ENCODE measurements around the gene CKAP2. TPM values are rescaled to one million over a fixed set of nuclear protein-coding genes. Genes with fewer than 3 reads are reported as not detected.

The CKAP2 gene
- total and polyA plus RNA-seq, 2 of the 8 experiments (the other 6 are each of a cell fraction or from before 2014, with no cell fraction given): 8.3 to 70.7 TPM

DNA sequence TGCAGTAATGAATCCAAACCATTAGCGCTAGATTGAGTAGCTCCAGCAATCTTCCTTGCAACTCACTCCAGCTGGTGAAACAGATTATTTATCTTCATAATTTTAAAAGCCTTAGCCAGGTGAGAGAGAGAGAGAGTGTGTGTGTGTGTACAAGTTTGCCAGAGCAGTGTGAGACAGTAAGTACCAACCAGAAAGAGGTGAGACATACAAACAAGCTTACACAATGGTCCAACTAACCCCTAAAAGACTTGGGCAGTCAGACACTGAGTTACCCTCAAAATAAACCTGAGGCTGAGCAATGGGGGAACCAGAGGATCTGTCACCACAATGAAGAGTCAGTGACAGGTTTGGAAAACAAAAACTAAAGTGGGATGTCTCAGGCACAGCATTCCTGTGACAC lies 41.2 kb upstream of the CKAP2 start (continued):
- TF ChIP-seq, protein P1, sequence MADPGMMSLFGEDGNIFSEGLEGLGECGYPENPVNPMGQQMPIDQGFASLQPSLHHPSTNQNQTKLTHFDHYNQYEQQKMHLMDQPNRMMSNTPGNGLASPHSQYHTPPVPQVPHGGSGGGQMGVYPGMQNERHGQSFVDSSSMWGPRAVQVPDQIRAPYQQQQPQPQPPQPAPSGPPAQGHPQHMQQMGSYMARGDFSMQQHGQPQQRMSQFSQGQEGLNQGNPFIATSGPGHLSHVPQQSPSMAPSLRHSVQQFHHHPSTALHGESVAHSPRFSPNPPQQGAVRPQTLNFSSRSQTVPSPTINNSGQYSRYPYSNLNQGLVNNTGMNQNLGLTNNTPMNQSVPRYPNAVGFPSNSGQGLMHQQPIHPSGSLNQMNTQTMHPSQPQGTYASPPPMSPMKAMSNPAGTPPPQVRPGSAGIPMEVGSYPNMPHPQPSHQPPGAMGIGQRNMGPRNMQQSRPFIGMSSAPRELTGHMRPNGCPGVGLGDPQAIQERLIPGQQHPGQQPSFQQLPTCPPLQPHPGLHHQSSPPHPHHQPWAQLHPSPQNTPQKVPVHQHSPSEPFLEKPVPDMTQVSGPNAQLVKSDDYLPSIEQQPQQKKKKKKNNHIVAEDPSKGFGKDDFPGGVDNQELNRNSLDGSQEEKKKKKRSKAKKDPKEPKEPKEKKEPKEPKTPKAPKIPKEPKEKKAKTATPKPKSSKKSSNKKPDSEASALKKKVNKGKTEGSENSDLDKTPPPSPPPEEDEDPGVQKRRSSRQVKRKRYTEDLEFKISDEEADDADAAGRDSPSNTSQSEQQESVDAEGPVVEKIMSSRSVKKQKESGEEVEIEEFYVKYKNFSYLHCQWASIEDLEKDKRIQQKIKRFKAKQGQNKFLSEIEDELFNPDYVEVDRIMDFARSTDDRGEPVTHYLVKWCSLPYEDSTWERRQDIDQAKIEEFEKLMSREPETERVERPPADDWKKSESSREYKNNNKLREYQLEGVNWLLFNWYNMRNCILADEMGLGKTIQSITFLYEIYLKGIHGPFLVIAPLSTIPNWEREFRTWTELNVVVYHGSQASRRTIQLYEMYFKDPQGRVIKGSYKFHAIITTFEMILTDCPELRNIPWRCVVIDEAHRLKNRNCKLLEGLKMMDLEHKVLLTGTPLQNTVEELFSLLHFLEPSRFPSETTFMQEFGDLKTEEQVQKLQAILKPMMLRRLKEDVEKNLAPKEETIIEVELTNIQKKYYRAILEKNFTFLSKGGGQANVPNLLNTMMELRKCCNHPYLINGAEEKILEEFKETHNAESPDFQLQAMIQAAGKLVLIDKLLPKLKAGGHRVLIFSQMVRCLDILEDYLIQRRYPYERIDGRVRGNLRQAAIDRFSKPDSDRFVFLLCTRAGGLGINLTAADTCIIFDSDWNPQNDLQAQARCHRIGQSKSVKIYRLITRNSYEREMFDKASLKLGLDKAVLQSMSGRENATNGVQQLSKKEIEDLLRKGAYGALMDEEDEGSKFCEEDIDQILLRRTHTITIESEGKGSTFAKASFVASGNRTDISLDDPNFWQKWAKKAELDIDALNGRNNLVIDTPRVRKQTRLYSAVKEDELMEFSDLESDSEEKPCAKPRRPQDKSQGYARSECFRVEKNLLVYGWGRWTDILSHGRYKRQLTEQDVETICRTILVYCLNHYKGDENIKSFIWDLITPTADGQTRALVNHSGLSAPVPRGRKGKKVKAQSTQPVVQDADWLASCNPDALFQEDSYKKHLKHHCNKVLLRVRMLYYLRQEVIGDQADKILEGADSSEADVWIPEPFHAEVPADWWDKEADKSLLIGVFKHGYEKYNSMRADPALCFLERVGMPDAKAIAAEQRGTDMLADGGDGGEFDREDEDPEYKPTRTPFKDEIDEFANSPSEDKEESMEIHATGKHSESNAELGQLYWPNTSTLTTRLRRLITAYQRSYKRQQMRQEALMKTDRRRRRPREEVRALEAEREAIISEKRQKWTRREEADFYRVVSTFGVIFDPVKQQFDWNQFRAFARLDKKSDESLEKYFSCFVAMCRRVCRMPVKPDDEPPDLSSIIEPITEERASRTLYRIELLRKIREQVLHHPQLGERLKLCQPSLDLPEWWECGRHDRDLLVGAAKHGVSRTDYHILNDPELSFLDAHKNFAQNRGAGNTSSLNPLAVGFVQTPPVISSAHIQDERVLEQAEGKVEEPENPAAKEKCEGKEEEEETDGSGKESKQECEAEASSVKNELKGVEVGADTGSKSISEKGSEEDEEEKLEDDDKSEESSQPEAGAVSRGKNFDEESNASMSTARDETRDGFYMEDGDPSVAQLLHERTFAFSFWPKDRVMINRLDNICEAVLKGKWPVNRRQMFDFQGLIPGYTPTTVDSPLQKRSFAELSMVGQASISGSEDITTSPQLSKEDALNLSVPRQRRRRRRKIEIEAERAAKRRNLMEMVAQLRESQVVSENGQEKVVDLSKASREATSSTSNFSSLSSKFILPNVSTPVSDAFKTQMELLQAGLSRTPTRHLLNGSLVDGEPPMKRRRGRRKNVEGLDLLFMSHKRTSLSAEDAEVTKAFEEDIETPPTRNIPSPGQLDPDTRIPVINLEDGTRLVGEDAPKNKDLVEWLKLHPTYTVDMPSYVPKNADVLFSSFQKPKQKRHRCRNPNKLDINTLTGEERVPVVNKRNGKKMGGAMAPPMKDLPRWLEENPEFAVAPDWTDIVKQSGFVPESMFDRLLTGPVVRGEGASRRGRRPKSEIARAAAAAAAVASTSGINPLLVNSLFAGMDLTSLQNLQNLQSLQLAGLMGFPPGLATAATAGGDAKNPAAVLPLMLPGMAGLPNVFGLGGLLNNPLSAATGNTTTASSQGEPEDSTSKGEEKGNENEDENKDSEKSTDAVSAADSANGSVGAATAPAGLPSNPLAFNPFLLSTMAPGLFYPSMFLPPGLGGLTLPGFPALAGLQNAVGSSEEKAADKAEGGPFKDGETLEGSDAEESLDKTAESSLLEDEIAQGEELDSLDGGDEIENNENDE (IDR thresholded peaks at IDR 0.05; ENCODE audit: insufficient replicate concordance, low read length): no peak
- TF ChIP-seq GTF2F1 (IDR thresholded peaks at IDR 0.05; ENCODE audit: borderline replicate concordance, low read depth, low read length) (no peak), YY1 (IDR thresholded peaks at IDR 0.05; ENCODE audit: low read depth, low read length) (no peak), POU5F1 (IDR thresholded peaks at IDR 0.05; ENCODE audit: low read depth, low read length) (no peak), EZH2 (IDR thresholded peaks at IDR 0.05; ENCODE audit: low read depth, low read length, severe bottlenecking) (no peak), KDM4A (IDR thresholded peaks at IDR 0.05; ENCODE audit: low read depth, low read length, severe bottlenecking) (no peak), KDM1A (IDR thresholded peaks at IDR 0.05; ENCODE audit: borderline replicate concordance, low read length) (no peak), NRF1 (IDR thresholded peaks at IDR 0.05; ENCODE audit: low read depth, low read length) (no peak), JUND (IDR thresholded peaks at IDR 0.05; ENCODE audit: low read length) (no peak), CREB1 (IDR thresholded peaks at IDR 0.05) (no peak), BRCA1 (IDR thresholded peaks at IDR 0.05; ENCODE audit: low read depth, low read length) (no peak)
- TF ChIP-seq, protein P2, sequence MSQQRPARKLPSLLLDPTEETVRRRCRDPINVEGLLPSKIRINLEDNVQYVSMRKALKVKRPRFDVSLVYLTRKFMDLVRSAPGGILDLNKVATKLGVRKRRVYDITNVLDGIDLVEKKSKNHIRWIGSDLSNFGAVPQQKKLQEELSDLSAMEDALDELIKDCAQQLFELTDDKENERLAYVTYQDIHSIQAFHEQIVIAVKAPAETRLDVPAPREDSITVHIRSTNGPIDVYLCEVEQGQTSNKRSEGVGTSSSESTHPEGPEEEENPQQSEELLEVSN (IDR thresholded peaks at IDR 0.05): no peak

All from H1 (cell line).